ENCODE measurements around the gene SMLR1.

SMLR1 gene

GRCh38 chr6:130810307-130811030, 16.7 kb upstream of the SMLR1 start:
- in situ Hi-C loops (cut with MboI; ENCODE audit: low pct_unique_long_range_greater_than_20kb, low sequenced_read_pairs, unreplicated experiment) = no loop called here
- no peak for DNase-seq (ENCODE audit: low spot score)
- TF ChIP-seq CTCF (IDR thresholded peaks at IDR 0.05; ENCODE audit: extremely low read depth, insufficient read depth, missing control alignments) = no peak

GRCh38 chr6:130811932-130812331, 15.3 kb upstream of the SMLR1 start:
- no peak for TF ChIP-seq CTCF (IDR thresholded peaks at IDR 0.05; ENCODE audit: extremely low read depth, insufficient read depth, missing control alignments)
- no peak for DNase-seq (ENCODE audit: low spot score)
- in situ Hi-C loops (cut with MboI; ENCODE audit: low pct_unique_long_range_greater_than_20kb, low sequenced_read_pairs, unreplicated experiment) = no loop called here

- no peak for DNase-seq (ENCODE audit: low spot score)
- TF ChIP-seq CTCF (IDR thresholded peaks at IDR 0.05; ENCODE audit: extremely low read depth, insufficient read depth, missing control alignments) = no peak
- in situ Hi-C loops (cut with MboI; ENCODE audit: low pct_unique_long_range_greater_than_20kb, low sequenced_read_pairs, unreplicated experiment) = no loop called here
Measured at GRCh38 chr6:130814506-130814905, 12.7 kb upstream of the SMLR1 start.

GRCh38 chr6:130815200-130816071, 11.8 kb upstream of the SMLR1 start:
- in situ Hi-C loops (cut with MboI; ENCODE audit: low pct_unique_long_range_greater_than_20kb, low sequenced_read_pairs, unreplicated experiment) = no loop called here
- no peak for DNase-seq (ENCODE audit: low spot score)
- no peak for TF ChIP-seq CTCF (IDR thresholded peaks at IDR 0.05; ENCODE audit: extremely low read depth, insufficient read depth, missing control alignments)

GRCh38 chr6:130822736-130823135, 4.5 kb upstream of the SMLR1 start:
- in situ Hi-C loops (cut with MboI; ENCODE audit: low pct_unique_long_range_greater_than_20kb, low sequenced_read_pairs, unreplicated experiment) = no loop called here
- no peak for DNase-seq (ENCODE audit: low spot score)
- TF ChIP-seq CTCF (IDR thresholded peaks at IDR 0.05; ENCODE audit: extremely low read depth, insufficient read depth, missing control alignments) = no peak

- no peak for TF ChIP-seq CTCF (IDR thresholded peaks at IDR 0.05; ENCODE audit: extremely low read depth, insufficient read depth, missing control alignments)
- DNase-seq (ENCODE audit: low spot score) = no peak
- in situ Hi-C loops (cut with MboI; ENCODE audit: low pct_unique_long_range_greater_than_20kb, low sequenced_read_pairs, unreplicated experiment) = loop anchor here (25.0 kb wide), 1 partner anchor 513 kb away; no protein-coding TSS in a partner anchor
Measured at GRCh38 chr6:130824978-130825694, 2.1 kb upstream of the SMLR1 start.
